HG02884 (cell line): ENCODE results near the gene CTPS1.

ENCODE experiments used
- ATAC-seq: cut with Tn5 transposase; IDR thresholded peaks from one replicate; pipeline ENCODE4 v1.9.1; 2021; ENCODE audit warnings: mild to moderate bottlenecking, moderate library complexity; ENCODE audit not compliant: unreplicated experiment

Gene CTPS1

DNA sequence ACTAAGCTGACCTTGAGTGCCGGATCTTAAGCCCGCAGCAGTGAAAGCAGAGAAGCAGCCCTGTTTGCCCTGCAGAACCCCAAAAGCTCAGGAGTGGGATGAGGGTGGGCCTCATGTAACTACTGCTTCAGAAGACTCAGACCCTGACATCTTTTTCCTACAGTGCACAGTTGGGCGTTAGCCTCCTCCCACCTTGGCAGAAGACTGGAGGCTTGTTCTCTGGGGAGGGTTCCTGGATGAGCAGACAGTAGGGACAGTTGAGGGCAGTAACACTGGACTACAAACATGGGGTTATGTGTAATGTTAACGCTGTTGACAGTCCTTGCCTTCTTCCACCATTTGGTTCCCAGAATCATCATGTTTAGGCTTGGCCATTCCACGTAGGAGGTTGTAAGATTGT is 9.6 kb downstream of the CTPS1 start:
- no peak for ATAC-seq

GRCh38 chr1:40997096-40997495 is 17.6 kb downstream of the CTPS1 start:
- ATAC-seq = no peak

DNA sequence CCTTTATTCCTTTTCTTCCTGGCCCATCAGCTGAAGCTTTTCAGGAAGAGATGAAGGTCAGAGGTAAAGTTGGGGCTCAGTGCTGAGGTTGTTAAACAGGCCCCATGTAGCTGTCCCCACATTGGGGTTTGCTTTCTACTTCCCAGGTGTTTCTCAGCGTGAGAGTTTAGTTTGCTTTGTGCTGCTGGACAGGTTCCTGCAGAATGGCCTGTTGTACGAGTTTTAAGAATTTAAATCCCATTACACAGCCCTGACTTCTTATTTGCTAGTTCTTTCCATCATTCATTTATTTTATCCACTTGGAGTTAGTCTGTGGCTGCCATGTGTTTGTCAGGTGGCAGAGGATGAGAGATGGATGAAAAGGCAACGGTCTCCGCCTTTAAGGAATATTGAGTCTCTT is 19.2 kb downstream of the CTPS1 start:
- ATAC-seq = no peak

GRCh38 chr1:41003127-41003639 is 23.7 kb downstream of the CTPS1 start:
- ATAC-seq = no peak

GRCh38 chr1:41003640-41004220 is 24.2 kb downstream of the CTPS1 start:
- peak; percentile 99 for ATAC-seq

DNA sequence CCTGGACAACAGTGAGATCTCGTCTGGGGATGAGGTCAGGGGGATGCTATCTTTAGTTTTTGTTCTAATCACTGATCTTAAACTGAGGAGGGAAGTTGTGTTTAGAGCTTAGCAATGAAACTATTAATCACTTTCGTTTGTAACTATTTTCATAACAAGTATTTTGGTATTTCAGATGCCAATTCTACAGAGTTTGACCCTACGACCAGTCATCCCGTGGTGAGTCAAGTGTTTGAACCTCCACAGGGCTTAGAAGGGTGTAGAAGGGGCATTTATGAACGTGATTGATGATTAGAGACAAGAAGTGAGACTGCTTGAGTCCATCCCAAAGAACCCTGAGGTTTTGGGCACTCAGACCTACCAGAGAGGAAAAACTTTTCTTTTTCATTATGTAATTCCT is 26.4 kb downstream of the CTPS1 start:
- no peak for ATAC-seq

DNA sequence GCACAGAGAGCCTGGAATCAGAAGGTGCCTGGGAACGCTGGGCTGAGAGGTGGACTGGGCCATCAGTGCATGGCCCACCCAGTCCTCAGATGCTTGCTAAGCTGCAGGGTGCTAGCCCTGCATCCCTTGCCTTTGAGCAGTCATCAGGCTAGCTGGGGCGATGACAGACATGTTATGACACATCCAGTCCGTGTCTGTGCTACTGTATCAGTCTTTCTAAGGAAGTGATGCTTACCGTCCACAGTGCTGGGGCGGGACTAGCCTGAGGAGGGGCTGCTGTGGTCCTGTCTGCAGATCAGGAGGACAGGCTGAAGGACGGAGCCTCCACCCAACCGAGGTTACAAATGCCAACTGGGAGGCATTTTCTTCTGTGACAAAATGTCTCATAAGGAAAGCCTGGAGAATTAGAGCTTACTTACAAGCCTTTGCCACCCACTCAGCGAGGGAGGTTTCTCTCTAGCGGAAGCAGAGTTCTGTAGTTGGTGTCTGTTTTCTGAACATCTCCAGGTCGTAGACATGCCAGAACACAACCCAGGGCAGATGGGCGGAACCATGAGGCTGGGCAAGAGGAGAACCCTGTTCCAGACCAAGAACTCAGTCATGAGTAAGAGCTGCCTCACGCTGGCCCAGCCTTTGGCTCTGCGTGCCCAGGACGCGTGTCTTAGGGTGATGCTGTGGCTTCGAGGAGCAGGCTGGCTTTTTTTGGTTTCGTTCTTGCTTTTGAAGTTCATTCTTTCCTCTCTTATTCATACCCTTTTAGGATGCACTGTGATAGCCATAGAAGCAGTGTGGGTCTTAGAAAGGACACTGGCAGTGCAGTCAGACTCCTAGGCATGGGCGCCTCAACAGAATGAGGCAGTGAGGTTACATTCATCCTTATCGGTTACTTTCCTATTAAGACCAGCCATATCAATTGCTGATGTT is 27.7 kb downstream of the CTPS1 start:
- no peak for ATAC-seq

- ATAC-seq = no peak
Measured at GRCh38 chr1:41009466-41009865, 30.0 kb downstream of the CTPS1 start.

DNA sequence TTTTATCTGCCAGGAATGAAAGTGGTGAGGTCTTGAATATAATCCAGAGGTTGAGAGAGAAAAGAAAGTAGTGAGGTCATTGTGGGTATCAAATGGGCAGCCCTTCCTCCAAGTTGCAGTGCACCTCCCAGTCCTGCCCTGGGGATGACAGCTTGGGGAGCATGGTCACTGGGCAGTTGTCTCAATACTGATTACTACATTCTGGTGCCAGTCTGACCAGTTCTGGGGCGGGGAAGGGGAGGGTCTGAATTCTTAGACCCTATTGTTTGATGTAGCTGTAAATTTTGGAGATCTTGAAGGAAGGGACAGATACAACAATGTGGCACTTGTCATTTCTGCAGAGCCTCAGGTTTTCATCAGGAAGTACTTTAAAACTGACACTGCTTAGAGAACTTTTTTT is 30.8 kb downstream of the CTPS1 start:
- ATAC-seq = no peak

DNA sequence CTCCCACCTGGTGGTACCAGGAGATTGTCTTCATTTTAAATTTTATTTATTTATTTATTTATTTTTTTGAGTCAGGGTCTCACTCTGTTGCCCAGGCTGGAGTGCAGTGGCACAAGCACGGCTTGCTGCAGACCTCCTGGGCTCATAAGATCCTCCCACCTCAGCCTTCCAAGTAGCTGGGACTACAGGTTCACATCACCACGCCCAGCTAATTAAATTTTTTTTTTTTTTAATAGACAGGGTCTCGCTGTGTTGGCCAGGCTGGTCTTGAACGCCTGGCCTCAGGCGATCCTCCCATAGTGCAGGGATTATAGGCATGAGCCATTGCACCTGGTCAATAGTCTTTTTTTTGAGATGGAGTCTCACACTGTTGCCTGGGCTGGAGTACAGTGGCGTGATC is 33.5 kb downstream of the CTPS1 start:
- ATAC-seq = no peak

DNA sequence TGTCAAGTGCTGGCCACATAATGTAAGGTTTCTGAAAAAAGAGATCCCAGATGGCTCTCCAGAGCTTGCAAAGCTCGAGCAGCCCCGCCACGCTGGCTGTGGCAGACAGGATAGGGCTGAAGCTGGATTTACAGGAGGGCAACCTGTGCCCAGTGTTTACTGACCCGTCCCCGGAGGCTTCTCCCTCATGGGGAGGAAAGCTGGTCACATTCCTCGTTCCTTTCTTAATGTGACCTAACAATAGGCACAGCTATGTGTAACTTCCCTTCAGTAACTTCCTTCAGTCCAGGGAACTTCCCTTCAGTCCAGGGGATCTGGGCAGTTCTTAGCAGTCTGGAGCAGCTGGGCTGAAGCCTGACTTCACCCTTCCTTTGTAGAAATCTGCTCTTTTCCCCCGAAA is 34.3 kb downstream of the CTPS1 start:
- ATAC-seq = no peak

DNA sequence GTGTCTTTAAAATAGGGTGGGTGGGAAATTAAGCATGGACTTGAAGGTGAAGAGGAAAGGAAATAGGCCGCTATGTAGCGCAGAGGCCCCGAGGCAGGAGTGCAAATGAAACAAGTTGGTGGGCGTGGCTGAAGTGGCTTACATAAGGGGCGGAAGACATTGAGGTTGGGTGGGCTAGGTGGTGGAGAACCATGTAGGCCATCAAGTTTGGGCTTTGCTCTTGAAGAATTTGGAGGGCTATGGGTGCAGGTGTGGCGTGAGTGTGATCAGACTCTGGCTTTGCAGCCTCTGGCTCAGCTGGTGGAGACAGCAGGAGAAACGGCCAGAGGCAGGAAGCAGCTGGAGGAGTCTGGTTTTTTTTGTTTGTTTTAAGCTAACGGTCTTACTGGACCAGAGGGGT is 35.4 kb downstream of the CTPS1 start:
- no peak for ATAC-seq

DNA sequence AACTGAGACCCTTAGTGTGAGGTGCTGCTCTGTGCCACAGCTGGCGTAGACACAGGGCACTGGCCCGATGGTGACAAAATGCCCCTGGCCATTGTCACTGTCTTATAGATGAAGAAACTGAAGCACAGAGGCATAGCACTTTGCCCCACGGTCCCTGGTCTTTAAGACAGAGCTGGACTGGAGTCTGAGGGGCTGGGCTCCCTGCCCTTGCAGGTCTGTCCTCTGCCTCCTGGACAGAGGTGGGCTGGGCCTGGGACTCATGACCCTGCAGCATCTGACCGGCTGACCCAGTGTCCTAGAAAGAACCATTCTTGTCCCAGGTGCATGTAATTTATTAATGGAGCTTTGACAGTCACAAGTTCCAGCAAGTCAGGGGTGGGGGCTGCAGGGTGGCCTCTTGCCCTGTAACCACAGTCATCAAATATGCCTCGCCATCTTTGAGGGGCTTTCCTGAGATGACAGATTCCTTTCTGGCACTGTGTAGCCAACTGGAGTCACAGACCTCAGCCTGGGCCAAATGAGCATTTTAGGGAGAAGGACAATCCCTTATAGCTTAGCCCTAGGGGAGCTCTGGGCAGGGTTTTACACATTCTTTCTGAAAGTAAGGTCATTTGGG is 35.9 kb downstream of the CTPS1 start:
- no peak for ATAC-seq

DNA sequence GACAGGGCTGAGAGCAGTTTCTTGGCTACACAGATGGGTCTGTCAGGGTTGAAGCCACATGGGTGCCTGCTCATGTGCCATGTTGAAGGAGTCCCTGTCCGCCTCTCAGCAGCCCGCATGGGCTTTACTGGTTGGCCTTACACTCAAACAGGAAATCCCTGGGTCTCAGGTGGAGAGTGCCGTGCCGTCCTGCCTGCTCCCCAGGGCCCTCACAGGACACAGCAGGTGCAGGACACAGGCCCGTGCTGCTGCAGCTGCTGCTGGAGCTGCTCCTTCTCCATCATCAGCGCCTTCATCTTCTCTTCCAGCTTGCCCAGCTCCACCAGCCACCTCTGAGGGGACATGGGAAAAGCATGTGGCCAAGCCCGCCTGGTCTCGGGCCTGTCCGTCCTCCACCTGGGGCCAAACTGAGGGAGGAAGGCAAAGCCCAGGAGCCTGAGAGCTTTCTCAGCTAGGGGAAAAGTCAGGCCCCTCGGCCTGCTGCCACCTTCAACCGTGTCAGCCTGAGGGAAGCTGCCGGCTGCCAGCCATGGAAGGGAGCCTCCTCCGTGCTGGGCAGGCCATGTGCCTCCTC is 36.5 kb downstream of the CTPS1 start:
- ATAC-seq = no peak

GRCh38 chr1:41017141-41018017 is 37.9 kb downstream of the CTPS1 start:
- no peak for ATAC-seq

GRCh38 chr1:41018018-41018410 is 38.5 kb downstream of the CTPS1 start:
- no peak for ATAC-seq

GRCh38 chr1:41019353-41019745 is 39.9 kb downstream of the CTPS1 start:
- ATAC-seq = no peak

- no peak for ATAC-seq
Measured at GRCh38 chr1:41020109-41020576, 40.6 kb downstream of the CTPS1 start.

DNA sequence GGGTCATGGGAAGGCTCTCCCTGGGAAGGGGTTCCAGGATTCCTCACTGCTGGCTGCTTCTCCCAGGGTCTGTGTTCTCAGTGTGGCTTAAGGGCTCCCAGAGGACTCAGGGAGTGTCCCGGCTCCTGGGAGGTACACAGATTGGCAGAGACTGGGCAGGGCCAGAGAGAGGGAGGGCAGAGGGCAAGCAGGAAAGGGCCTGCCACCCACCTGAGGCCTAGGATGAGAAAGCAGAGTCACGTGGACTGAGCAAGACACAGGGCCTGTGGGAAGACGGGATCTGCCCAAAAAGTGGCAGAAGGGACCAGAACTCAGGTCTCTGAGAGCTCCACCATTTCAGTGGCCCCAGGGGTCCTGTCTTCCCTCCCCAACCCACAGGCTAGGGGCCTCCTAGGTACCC is 41.2 kb downstream of the CTPS1 start:
- no peak for ATAC-seq

- no peak for ATAC-seq
Measured at GRCh38 chr1:41021526-41022308, 42.2 kb downstream of the CTPS1 start, which contains the start of gene SLFNL1. Gene SLFNL1, minus strand, starts transcription at chr1:41021725. Its CDS starts 1,065 bp downstream, at chr1:41020660.
